ENCODE measurements around the gene GTF2H1.

DNA sequence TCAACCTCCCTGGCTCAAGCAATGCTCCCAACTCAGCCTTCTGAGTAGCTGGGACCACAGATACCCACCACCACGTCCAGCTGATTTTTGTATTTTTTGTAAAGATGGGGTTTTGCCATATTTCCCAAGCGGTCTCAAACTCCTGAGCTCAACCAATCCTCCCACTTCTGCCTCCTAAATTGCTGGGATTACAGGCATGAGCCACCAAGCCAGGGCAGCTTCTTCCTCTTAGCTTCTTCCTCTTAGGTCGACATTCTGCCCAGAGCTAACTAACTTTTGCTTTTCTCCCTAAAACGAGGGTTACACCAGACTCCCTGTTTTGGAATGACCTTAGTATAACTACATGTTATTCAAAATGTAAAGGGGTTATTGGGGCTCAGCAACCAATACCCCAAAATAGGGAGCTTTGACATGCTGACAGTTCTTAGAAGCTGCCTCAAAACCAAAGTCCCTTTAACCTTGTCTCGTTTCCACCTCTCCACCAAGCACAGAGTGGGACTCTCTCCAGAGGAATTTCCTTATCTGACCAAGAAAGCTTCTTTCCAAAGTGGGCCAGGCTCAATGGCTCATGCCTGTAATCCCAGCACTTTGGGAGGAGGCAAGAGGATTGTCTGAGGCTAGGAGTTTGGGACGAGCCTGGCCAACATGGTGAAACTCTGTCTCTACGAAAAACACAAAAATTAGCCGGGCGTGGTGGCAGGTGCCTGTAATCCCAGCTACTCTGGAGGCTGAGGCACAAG, 7.4 kb upstream of the GTF2H1 start:
- TF ChIP-seq POLR2A (IDR thresholded peaks at IDR 0.05; ENCODE audit: low read depth, low read length): no peak
- no peak for TF ChIP-seq POLR2AphosphoS5 (IDR thresholded peaks at IDR 0.05; ENCODE audit: low read depth, low read length)
- no peak for TF ChIP-seq TAF1 (IDR thresholded peaks at IDR 0.05; ENCODE audit: low read depth, low read length)
